Thyroid gland (tissue), 4 donors: ENCODE results near the gene ATP13A2. TPM values are rescaled to one million over a fixed set of nuclear protein-coding genes. Genes with fewer than 3 reads are reported as not detected.

Experiments
- DNase-seq, 2 donors: peaks; one replicate each; pipeline ENCODE4 v3.0.0-alpha.2; 2019
- H3K27ac ChIP-seq, 3 donors: fragments of 200-600 bp; sonication (generic); 1 replicate in 2 of 3; 2 replicates in 1 of 3; pipeline ENCODE4 v1.5.1; 2016 to 2019; ENCODE audit warnings: mild to moderate bottlenecking in 1 of 3, moderate library complexity in 1 of 3
- H3K27me3 ChIP-seq: fragments of 200-600 bp; sonication (generic); one replicate; pipeline ENCODE4 v1.5.1; 2019
- H3K36me3 ChIP-seq, 2 donors: fragments of 200-600 bp; sonication (generic); one replicate each; pipeline ENCODE4 v1.5.1; 2016 to 2019
- H3K4me1 ChIP-seq, 2 donors: fragments of 200-600 bp; sonication (generic); one replicate each; pipeline ENCODE4 v1.5.1; 2017 to 2019
- H3K4me3 ChIP-seq, 3 donors: fragments of 200-600 bp; sonication (generic); replicated peaks in 1 of 3; 1 replicate in 2 of 3; 2 replicates in 1 of 3; pipeline ENCODE4 v1.5.1; 2016; ENCODE audit warnings: mild to moderate bottlenecking in 1 of 3
- H3K9me3 ChIP-seq: fragments of 200-600 bp; sonication (generic); one replicate; pipeline ENCODE4 v1.5.1; 2017
- CTCF ChIP-seq, 6 experiments: fragments of 200-600 bp in 3 of 6; fragments of 450-650 bp in 3 of 6; sonication (generic) in 3 of 6; IDR thresholded peaks; one replicate each; pipeline ENCODE4 v1.5.1; 2016 to 2019; ENCODE audit warnings: antibody characterized with exemption in 6 of 6, mild to moderate bottlenecking in 2 of 6, inconsistent platforms in 1 of 6, moderate library complexity in 1 of 6
- POLR2A ChIP-seq, 2 donors: fragments of 450-650 bp; IDR thresholded peaks; one replicate each; pipeline ENCODE4 v1.6.1; 2017; ENCODE audit warnings: antibody characterized with exemption in 2 of 2, mild to moderate bottlenecking in 2 of 2, moderate library complexity in 1 of 2
- WGBS, 2 donors: methylation state at CpG; one replicate each; pipeline ENCODE4 v1.1.5; 2017; 5-methylcytosine and 5-hydroxymethylcytosine counted together
- intact Hi-C: fragments of 100-400 bp; cut with DNase I; formaldehyde crosslinking; loops from one replicate; pipeline ENCODE4 v1.15.1; 2023
- total RNA-seq, 4 donors: library from RNA; depleted of rRNA; stranded (reverse); fragments of >200 nt; gene quantifications; one replicate each; pipeline ENCODE4 v1.2.3, GENCODE V29; 2016

The ATP13A2 gene
- 10 to 100 TPM; 28.7 to 47.0 (median 35.8) TPM for total RNA-seq

DNA sequence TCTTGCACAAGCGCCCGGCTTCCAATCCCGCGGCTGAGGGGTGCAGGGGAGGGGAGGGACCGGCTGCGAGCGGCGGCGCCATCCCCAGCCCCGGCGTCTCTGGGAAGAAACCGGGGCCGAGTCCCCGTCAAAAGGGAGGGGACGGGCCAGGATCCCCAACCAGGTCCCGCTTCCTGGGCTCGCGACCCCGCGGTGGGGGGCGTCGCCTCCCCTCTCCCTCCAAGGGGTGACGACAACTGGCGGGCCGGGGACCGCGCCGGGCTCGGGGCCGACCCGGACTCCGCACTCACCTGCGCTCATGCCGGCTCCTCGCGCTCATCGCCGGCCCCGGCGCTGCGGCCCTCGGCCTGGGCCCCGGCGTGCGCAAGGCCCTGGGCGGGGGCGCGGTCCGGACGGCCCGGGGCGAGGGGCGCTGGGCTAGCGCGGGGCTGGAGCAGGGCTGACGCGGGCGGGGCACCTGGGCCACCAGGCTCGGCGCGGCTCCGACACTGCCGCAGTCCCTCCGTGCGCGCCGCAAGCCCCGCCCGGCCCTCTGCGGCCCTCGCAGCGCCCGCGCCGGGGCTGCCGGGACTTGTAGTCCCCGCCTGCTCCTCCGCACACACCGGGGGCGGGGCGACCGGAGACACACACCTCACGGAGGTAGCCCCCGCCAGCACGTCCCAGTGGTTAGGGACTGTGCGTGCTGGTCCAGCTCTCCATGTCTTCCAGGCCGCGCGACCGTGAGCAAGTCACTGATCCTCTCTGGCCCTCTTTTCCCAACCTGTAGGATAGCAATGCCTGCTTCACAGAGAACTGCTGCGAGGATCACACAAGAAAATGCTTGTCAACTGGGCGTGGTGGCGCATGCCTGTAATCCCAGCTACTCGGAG is at the start of gene ATP13A2:
TSS of gene ATP13A2 (minus strand) at position 490 of the 869 bp plus-strand sequence. CDS start at position 300, 190 bp downstream.
- WGBS, 2 donors, result 4 to 7% methylated on average over 7 to 16 of the region's 94 CpGs
- no peak for TF ChIP-seq CTCF (IDR thresholded peaks at IDR 0.05)
- TF ChIP-seq POLR2A (IDR thresholded peaks at IDR 0.05), result peak in 1 of 2 donors; percentile 72
- intact Hi-C loops, result no loop called here

GRCh38 chr1:17061486-17061885 is 49.8 kb upstream of the ATP13A2 start:
- H3K9me3 ChIP-seq, result no peaks in the 10 kb centered on the region
- WGBS, 2 donors, result 85 to 89% methylated on average over 3 of the region's 3 CpGs
- no peak overlapping the region for H3K4me3 ChIP-seq
- no peaks in the 10 kb centered on the region for H3K27me3 ChIP-seq
- intact Hi-C loops, result no loop called here
- H3K36me3 ChIP-seq, result no peaks in the 10 kb centered on the region
- H3K27ac ChIP-seq, result no peak overlapping the region
- TF ChIP-seq CTCF (IDR thresholded peaks at IDR 0.05) (no peak), POLR2A (IDR thresholded peaks at IDR 0.05) (no peak)
- no peak for DNase-seq
- H3K4me1 ChIP-seq, result no peaks in the 10 kb centered on the region

More for the DNA sequence above, at the start of gene ATP13A2:
- Histone ChIP-seq H3K4me1 (peaks cover 10 to 21% of the 10 kb centered on the region in 2 donors), H3K36me3 (no peaks in the 10 kb centered on the region), H3K9me3 (no peaks in the 10 kb centered on the region), H3K27ac (peak within 1 kb of the TSS in 1 of 3 donors; percentile 59), H3K4me3 (peak within 1 kb of the TSS; percentile 51 to 64 (median 64)), H3K27me3 (no peaks in the 10 kb centered on the region)
- peak; percentile 87 to 88 for DNase-seq

DNA sequence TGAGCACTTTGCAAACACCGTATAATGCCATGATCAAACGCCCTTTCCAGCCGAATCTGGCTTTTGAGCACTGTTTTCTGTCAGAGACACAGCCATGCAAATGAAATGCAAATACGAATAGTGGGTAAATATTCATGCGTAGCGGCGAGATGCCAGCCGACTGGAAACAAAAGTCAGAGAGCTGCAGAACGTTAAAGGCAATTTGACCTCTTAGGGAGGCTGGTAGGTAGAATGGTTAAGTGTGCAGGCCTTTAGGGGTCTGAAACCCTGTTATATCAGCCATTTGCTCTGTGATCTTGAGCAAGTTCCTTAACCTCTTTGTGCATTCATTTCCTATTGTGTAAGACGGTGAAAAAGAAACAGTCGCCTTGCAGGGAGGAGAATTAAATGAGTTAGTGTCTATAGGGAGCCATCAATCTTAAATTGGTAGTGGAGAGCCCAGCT is 48.6 kb upstream of the ATP13A2 start:
- no peak for DNase-seq
- Histone ChIP-seq H3K36me3 (no peaks in the 10 kb centered on the region), H3K27ac (no peak overlapping the region), H3K4me1 (no peaks in the 10 kb centered on the region), H3K27me3 (no peaks in the 10 kb centered on the region), H3K9me3 (no peaks in the 10 kb centered on the region), H3K4me3 (no peak overlapping the region)
- intact Hi-C loops, result no loop called here
- TF ChIP-seq CTCF (IDR thresholded peaks at IDR 0.05) (no peak), POLR2A (IDR thresholded peaks at IDR 0.05) (no peak)
- WGBS, 2 donors, result 52 to 58% methylated on average over 11 of the region's 11 CpGs

DNA sequence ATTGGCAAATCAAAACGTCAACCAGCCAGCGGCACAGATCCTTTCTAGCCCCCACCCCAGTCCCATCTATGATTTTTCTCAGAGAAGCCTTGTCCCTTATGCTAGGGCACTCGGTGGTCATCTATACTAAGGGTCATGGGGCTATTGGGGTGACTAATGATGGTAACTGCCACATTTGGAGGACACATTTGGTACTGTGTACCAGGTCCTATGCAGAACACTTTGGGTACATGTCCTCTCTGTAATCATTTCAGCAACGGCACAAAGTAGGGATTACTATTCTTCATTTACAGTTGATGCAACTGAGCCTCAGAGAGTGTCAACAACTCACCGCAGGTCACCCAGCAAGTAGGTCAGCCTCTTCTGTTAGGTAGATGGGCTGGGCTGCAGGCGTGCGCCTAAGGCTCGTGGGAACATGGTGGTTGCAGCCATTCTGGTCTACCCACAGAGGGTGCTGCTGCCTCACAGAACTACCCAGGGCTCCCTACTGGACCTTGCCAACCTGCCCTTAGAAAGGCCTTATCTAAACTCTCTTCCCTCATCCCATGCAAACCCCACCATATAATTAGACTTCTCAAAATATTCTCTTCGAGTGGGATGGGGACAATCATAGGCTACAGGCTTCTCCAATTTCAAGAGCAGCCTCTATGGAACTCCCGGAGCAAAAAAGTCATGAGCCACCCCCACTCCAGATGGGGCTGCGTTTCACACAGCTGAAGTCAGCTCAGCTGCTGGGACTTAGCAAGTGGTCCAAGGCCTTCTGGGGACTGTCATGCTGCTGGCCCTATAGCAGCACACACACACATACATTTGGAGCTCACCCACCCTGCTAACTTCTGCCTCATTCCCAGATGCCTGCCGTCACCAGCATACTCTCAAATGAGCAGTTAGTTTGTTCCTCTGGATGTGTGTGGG is 47.9 kb upstream of the ATP13A2 start:
- H3K27ac ChIP-seq, result no peak overlapping the region
- intact Hi-C loops, result no loop called here
- no peaks in the 10 kb centered on the region for H3K4me1 ChIP-seq
- WGBS, 2 donors, result 38 to 52% methylated on average over 10 to 12 of the region's 12 CpGs
- peak; percentile 32 to 44 for DNase-seq
- TF ChIP-seq CTCF (IDR thresholded peaks at IDR 0.05) (peak in 5 of 6 experiments; percentile 14 to 46 (median 33)), POLR2A (IDR thresholded peaks at IDR 0.05) (no peak)
- no peak overlapping the region for H3K4me3 ChIP-seq
- H3K36me3 ChIP-seq, result no peaks in the 10 kb centered on the region
- no peaks in the 10 kb centered on the region for H3K9me3 ChIP-seq
- no peaks in the 10 kb centered on the region for H3K27me3 ChIP-seq
